ENCODE data around the gene SLC25A27.

DNA sequence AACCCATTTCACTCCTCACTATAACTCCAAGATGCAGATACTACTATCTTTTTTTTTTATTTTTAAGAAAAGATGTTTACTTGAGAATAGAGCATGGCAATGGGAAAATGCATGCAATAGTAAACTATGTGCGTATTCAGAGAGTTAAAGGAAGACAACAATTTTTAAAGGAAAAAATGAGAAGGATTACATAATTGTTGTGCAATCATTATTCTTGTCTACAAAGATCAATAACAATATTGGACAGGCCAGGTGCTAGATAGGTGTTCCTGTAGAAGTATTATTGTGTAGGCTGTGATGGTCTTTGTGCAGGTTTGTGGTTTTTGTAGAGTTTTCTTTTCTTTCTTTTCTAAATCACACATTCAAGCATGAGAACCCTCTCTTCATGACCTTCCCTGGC, 20.7 kb upstream of the SLC25A27 start:
- TF ChIP-seq, protein P1, sequence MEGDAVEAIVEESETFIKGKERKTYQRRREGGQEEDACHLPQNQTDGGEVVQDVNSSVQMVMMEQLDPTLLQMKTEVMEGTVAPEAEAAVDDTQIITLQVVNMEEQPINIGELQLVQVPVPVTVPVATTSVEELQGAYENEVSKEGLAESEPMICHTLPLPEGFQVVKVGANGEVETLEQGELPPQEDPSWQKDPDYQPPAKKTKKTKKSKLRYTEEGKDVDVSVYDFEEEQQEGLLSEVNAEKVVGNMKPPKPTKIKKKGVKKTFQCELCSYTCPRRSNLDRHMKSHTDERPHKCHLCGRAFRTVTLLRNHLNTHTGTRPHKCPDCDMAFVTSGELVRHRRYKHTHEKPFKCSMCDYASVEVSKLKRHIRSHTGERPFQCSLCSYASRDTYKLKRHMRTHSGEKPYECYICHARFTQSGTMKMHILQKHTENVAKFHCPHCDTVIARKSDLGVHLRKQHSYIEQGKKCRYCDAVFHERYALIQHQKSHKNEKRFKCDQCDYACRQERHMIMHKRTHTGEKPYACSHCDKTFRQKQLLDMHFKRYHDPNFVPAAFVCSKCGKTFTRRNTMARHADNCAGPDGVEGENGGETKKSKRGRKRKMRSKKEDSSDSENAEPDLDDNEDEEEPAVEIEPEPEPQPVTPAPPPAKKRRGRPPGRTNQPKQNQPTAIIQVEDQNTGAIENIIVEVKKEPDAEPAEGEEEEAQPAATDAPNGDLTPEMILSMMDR (IDR thresholded peaks at IDR 0.05; ENCODE audit: low read depth, low read length): no peak
- no peak for TF ChIP-seq EZH2phosphoT487 (IDR thresholded peaks at IDR 0.05; ENCODE audit: low read depth)
